ENCODE data around the gene EPOP. TPM values are rescaled to one million over a fixed set of nuclear protein-coding genes. Genes with fewer than 3 reads are reported as not detected.

EPOP gene
- total RNA-seq, 1 experiment from 2014 or later = 12.3 TPM

GRCh38 chr17:38693700-38694329 lies 19.1 kb upstream of the EPOP start:
- ATAC-seq (no peak), DNase-seq (ENCODE audit: low spot score) (no peak)
- POLR2A ChIA-PET = no interaction called here
- CTCF ChIA-PET = interaction anchor here (1.2 kb wide), 1 partner anchor 41 kb away, joined by 5 read pairs; no protein-coding TSS in a partner anchor
- Mint-ChIP-seq H3K27me3 (ENCODE audit: low read depth) (peaks cover 32% of the 10 kb centered on the region), H3K27ac (no peak overlapping the region), H3K36me3 (no peaks in the 10 kb centered on the region), H3K9me3 (no peaks in the 10 kb centered on the region), H3K4me3 (no peak overlapping the region), H3K4me1 (peaks cover 9% of the 10 kb centered on the region)
- no peak for TF ChIP-seq ESRRA (CRISPR knock-in tag; IDR thresholded peaks at IDR 0.05; ENCODE audit: borderline replicate concordance)
- no peak for TF ChIP-seq FOXJ3 (CRISPR knock-in tag; IDR thresholded peaks at IDR 0.05; ENCODE audit: borderline replicate concordance)
- TF ChIP-seq ZNF425 (CRISPR knock-in tag; conservative IDR thresholded peaks at IDR 0.05) = no peak
- TF ChIP-seq ZBTB21 (CRISPR knock-in tag; IDR thresholded peaks at IDR 0.05; ENCODE audit: borderline replicate concordance) = no peak

GRCh38 chr17:38691154-38691553 lies 16.4 kb upstream of the EPOP start:
- Mint-ChIP-seq H3K4me1 (peaks cover 8% of the 10 kb centered on the region), H3K27ac (no peak overlapping the region), H3K9me3 (no peaks in the 10 kb centered on the region), H3K4me3 (no peak overlapping the region), H3K27me3 (ENCODE audit: low read depth) (peaks cover 14% of the 10 kb centered on the region), H3K36me3 (no peaks in the 10 kb centered on the region)
- TF ChIP-seq PRDM15 (CRISPR knock-in tag; IDR thresholded peaks at IDR 0.05) = 0 out of 2 replicates have a peak, but pooled peaks have one; percentile 51
- no peak for TF ChIP-seq HMGA2 (CRISPR knock-in tag; IDR thresholded peaks at IDR 0.05)
- DNase-seq (ENCODE audit: low spot score) = no peak
- CTCF ChIA-PET = interaction anchor here (0.9 to 2.1 kb wide), 4 partner anchors 11 to 133 kb away, joined by 3 to 8 read pairs (median 4); no protein-coding TSS in a partner anchor
- POLR2A ChIA-PET = interaction anchor here (0.5 kb wide), 1 partner anchor 103 kb away, joined by 3 read pairs; no protein-coding TSS in a partner anchor
- ATAC-seq = no peak

GRCh38 chr17:38690386-38690785 lies 15.6 kb upstream of the EPOP start:
- H3K4me1 Mint-ChIP-seq = peaks cover 8% of the 10 kb centered on the region
- H3K27me3 Mint-ChIP-seq (ENCODE audit: low read depth) = peaks cover 21% of the 10 kb centered on the region
- no peaks in the 10 kb centered on the region for H3K9me3 Mint-ChIP-seq
- DNase-seq (ENCODE audit: low spot score) (no peak), ATAC-seq (no peak)
- ChIA-PET CTCF (interaction anchor here (0.9 to 2.1 kb wide), 3 partner anchors 10 to 45 kb away, joined by 3 to 8 read pairs (median 4); no protein-coding TSS in a partner anchor), POLR2A (no interaction called here)
- no peak overlapping the region for H3K27ac Mint-ChIP-seq
- no peak overlapping the region for H3K4me3 Mint-ChIP-seq
- no peaks in the 10 kb centered on the region for H3K36me3 Mint-ChIP-seq
- TF ChIP-seq GABPB1 (CRISPR knock-in tag; IDR thresholded peaks at IDR 0.05) (no peak), ZSCAN18 (CRISPR knock-in tag; IDR thresholded peaks at IDR 0.05) (no peak), IRF2 (CRISPR knock-in tag; IDR thresholded peaks at IDR 0.05; ENCODE audit: borderline replicate concordance, low read depth) (no peak), SMAD3 (CRISPR knock-in tag; IDR thresholded peaks at IDR 0.05; ENCODE audit: borderline replicate concordance) (no peak), ETV6 (CRISPR knock-in tag; IDR thresholded peaks at IDR 0.05) (no peak), ZNF263 (CRISPR knock-in tag; IDR thresholded peaks at IDR 0.05; ENCODE audit: low read depth) (no peak), ATF3 (CRISPR knock-in tag; conservative IDR thresholded peaks at IDR 0.05) (no peak), FOXP4 (CRISPR knock-in tag; IDR thresholded peaks at IDR 0.05) (no peak), ZNF532 (CRISPR knock-in tag; IDR thresholded peaks at IDR 0.05; ENCODE audit: borderline replicate concordance) (no peak)
